Head of caudate nucleus (tissue), 42 donors: Measurements from ENCODE around the gene ATP7B.
"Not testable (repeated sequence)": the region's sequence is repeated elsewhere in the genome, so short reads cannot be mapped to it uniquely, and the experiment has no call there.

Experiments used
- DNase-seq, 42 donors: peaks; one replicate each; pipeline versions ENCODE4 v3.0.0 to v3.0.0-alpha.2; 2020 to 2021; ENCODE audit warnings: mixed read lengths in 7 of 42
- intact Hi-C: fragments of 100-400 bp; cut with DNase I; formaldehyde crosslinking; loops from one replicate; pipeline ENCODE4 v1.15.0; 2022

ATP7B gene

DNA sequence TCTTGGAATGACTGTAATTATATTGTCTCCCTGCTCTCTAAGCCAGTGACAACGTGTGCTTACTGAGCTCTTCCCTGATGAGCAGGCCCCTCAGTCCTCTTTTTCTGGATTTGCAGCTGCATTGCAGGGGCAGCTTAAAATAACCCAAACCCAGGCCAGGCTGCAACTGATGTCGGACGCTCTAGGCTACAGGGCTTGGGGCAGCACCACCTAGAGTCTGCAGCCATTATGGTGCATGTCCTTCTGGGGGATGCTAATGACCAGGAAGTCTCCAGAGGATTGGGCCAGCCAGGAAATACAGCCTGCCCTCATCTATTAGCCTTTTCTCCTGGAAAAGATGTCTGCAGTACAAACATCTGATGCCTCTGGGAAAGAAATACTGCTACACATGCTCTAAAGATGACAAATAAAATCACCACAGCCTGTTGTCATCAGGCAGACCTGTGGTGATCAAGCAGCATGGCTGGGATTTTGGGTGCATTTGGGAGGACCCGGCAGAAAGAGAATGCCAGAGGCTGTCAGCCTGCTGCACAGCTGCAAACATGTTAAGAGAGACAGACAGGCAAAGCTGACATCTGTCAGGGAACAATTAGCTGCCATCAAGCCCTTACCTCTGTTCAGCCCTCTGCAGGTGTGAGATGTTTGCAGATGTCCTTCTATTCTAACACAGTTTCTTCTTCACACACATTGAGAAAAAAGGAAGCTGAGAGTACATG is 97.7 kb downstream of the ATP7B start:
- intact Hi-C loops = no loop called here
- peak in 12 of 42 donors; percentile 22 to 62 (median 34) for DNase-seq

DNA sequence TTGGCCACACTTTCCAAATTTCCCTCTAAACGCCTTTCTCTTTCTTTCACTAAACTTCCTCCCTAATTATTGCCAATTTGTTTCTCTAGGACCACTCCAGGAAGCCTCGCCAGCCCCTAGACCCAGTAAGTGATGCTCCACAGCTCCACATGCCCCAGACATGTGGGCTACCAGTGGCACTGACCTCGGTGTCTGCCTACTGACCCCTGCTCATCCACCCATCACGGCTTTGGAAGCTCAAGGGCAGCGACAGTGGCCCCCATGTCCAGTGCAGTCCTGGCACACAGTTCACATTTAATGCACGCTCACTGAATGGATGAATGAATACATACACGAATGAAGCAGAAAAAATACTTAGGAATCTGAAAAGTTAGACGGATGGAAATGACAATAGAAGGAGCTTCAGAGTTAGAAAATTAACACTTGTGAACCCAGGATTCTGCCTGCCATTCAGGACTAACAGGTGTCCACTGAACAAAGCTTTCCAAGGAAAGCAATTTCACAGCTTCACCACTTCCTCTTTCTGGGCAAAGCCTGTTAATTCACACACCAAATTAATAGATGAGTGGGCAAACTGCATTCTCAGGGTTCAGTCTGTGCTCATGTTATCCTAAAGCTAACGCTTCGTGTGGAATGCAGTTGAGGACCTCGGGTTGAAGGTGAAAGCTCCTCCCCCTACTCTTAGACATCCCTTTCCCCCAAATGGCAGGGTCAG is 98.6 kb downstream of the ATP7B start:
- intact Hi-C loops = no loop called here
- DNase-seq = no peak

GRCh38 chr13:51912091-51912490 is 99.2 kb downstream of the ATP7B start:
- peak; percentile 57 to 93 (median 80) for DNase-seq
- intact Hi-C loops = no loop called here

GRCh38 chr13:51910508-51910907 is 100.7 kb downstream of the ATP7B start:
- no peak for DNase-seq
- intact Hi-C loops = no loop called here

- intact Hi-C loops, DNase-seq: not testable (repeated sequence)
These were observed 102.0 kb downstream of the ATP7B start for GRCh38 chr13:51909265-51909664.

DNA sequence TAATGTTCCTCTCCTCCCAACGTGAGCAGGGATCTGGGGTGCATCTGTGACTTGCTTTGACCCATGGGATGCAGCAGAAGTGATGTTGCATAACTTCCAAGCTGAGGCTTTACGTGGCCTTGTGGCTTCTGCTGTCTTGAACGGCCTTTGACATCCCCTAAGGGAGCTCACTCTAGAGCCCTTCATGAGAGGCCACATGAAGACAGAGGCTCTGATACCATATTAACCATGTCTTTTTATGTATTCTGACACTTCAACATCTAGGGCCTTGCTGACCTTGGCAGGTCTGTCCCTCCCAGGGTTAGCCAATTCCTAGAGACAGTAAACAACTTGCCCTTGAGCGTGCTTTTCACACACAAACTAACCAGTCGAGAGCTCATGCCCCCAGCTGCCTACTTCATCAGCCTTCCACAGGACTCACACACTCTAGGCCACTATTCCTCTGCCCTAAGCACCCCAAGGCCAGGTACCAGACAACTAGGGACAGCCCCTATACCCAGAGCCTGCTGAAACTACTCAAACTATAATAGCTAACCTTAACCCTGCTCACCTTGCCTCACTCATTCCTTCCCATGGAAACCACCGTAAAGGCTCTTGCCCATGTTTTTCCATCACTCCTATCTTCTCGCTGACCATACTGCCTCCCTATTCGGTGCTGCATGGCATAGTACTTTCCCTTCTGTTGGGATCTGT is 104.1 kb downstream of the ATP7B start:
- intact Hi-C loops = no loop called here
- DNase-seq = peak in 1 of 42 donors; percentile 22

- peak in 2 of 42 donors; percentile 22 to 42 for DNase-seq
- intact Hi-C loops = no loop called here
These were observed 104.7 kb downstream of the ATP7B start for GRCh38 chr13:51906581-51906980.

- intact Hi-C loops = no loop called here
- DNase-seq = peak in 1 of 42 donors; percentile 37
These were observed 105.5 kb downstream of the ATP7B start for GRCh38 chr13:51905787-51906186.

DNA sequence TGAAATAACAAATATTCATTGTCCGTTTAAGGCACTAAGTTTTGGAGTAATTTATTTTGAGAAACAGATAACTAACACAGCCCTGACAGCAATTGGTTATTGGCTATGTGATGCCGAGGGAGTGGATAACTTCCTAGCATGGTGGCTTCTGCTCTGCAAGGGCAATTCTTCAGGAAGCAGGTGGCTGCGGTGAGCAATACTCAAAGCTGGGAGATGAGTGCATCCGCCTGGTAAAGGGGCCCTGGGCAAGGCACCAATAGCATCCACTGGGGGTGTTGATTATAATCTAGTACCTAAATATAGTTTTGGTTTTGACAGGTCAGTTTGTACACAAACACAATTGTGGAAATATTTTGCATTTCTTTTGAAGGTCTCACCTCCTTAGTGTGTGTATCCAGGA is 108.5 kb downstream of the ATP7B start:
- no peak for DNase-seq

DNA sequence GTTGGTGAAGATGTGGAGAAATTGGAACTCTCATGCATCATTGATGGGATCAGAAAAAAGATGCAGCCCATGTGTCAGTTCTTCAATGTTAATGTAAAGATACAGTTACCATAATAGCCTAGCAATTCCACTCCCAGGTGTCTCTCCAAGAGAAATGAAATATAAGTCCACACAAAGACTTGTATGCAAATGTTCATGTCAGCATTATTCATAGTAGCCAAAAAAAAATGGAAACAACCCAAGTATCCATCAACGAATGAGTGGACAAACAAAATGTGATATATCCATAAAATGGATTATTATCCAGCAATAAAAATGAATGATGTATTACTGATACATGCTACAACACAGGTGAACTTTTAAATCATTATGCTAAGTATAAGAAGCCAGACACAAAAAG is 110.8 kb downstream of the ATP7B start:
- intact Hi-C loops = no loop called here
- DNase-seq = no peak

More for the DNA sequence above, 108.5 kb downstream of the ATP7B start:
- intact Hi-C loops = no loop called here

DNA sequence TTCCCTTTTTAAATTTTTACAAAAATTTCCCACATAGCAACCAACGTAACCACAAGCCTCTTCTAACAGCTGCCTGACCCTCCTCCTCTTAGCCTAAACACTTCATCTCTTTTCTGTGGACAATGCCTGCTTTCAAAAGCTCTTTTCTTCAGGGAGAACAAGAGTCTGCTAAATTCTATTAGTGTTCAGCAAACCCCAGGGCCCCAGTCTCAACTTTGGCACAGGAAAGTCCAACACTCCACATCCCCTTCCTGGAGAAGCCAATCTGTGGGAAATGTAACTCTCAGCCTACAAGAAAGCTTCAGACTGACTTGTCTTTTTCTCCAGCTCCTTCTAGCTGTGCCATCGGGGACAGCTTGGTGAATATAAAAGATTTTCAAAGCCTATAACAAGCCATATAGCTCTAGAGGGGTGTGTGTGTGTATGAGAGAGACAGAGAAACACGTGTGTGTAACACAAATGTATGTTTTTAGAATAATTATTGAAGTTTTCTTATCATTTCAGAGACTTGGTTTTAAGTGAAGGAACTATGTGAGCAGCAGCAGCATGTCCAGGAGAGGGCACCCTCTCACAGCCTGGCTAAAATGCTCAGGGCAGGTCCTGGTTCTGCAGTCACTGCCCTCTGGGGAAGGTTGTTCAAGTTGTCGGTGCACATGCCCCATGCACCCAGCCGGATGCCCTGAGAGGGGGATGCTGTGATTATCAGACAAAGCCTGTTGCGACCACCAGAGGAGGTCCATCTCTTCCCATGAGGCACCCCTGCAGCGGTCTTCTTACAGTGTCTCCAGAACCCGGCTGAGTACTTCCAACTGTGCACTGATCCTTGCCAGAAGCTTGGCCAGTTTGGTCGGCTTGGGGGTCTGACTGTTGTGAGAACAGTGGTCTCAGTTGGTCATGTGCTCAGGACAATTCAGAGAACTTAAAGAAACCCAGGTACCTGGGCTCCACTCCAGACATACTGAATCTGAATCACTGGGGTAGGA is 115.1 kb downstream of the ATP7B start:
- peak; percentile 37 to 83 (median 62) for DNase-seq
- intact Hi-C loops = no loop called here

- DNase-seq = no peak
- intact Hi-C loops = no loop called here
These were observed 117.0 kb downstream of the ATP7B start for GRCh38 chr13:51894239-51894638.

DNA sequence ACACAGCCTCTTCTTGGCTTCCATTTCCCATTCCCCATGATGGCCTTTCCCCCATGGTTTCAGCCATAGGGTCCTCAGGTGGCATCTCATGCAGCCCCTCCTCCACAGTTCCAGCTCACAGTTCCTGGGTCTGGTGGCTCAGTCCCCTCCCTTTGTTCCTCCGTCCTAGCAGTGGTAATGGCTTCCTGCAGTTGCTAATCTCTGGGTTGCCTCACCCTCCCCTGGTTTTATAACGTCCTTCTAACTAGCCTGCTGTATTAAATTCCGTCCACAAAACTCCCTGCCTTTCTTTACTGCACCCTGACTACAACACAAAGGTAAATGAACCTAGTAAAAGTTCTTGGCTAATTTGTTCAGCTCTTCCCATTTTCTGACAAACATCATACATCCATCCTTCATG is 118.6 kb downstream of the ATP7B start:
- intact Hi-C loops = no loop called here
- no peak for DNase-seq

- intact Hi-C loops = no loop called here
- DNase-seq = no peak
These were observed 123.8 kb downstream of the ATP7B start for GRCh38 chr13:51887468-51887867.

DNA sequence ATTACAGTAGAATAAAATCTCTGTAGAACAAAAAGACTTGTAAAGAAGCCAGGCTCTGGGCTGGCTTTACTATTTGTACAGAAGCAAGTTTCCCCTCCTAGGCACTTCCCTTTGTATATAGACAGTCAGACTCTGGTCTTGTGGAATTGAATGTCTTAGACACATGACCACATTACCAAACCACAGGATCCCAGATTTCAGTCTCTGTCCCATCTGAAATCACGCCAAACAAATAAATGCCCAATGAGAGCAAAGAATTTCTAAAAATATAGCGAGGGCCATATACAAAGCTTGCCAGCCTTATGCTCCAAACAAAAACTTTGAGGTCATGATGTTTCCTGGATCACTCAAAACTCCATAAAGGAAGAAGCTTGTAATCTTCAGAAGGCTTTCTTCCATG is 125.6 kb downstream of the ATP7B start:
- intact Hi-C loops = no loop called here
- DNase-seq = no peak

GRCh38 chr13:51883226-51883600 is 128.0 kb downstream of the ATP7B start:
- intact Hi-C loops = no loop called here
- DNase-seq = no peak
